IMR-90 (cell line): ENCODE data around the gene IL34. TPM values are rescaled to one million over a fixed set of nuclear protein-coding genes. Genes with fewer than 3 reads are reported as not detected.

ENCODE experiments used
- ATAC-seq: fragments of 200-7000 bp; cut with Tn5 transposase; 2 replicates; pipeline ENCODE4 v1.9.1; 2020; ENCODE audit warnings: low read depth, mild to moderate bottlenecking, moderate library complexity
- BruUV-seq: library from RNA; stranded (reverse); fragments of 400-500 nt; replicated peaks from 2 replicates; lab custom pipeline; 2021; lab: Mats Ljungman, UMichigan
- CTCF ChIA-PET: fragments of 300-600 bp; formaldehyde crosslinking; extraction: SDS; loops from one replicate; lab custom pipeline; 2021; ENCODE audit warnings: antibody characterized with exemption; lab: Yijun Ruan, JAX
- POLR2A ChIA-PET: fragments of 300-600 bp; sonication (Branson Sonifier 250); formaldehyde crosslinking; loops from one replicate; lab custom pipeline; 2022; ENCODE audit warnings: antibody characterized with exemption; ENCODE audit not compliant: unreplicated experiment; lab: Charles Lee
- DNase-seq: peaks from one replicate; pipeline ENCODE4 v3.0.0; 2013
- H2AFZ ChIP-seq: replicated peaks from 2 replicates; pipeline ENCODE3; 2013; ENCODE audit warnings: low read length, mild to moderate bottlenecking; ENCODE audit not compliant: poor library complexity
- H2AK5ac ChIP-seq: 2 replicates; pipeline ENCODE4 v1.6.1; 2013; ENCODE audit warnings: low read depth, low read length, inconsistent platforms
- H2AK9ac ChIP-seq: replicated peaks from 2 replicates; pipeline ENCODE3; 2013; ENCODE audit warnings: mild to moderate bottlenecking, low read depth, low read length, moderate library complexity; ENCODE audit not compliant: poor library complexity
- H2BK120ac ChIP-seq: 2 replicates; pipeline ENCODE4 v1.6.1; 2013; ENCODE audit warnings: low read depth, low read length, inconsistent platforms
- H2BK15ac ChIP-seq: 3 replicates; pipeline ENCODE4 v1.6.1; 2013; ENCODE audit warnings: low read depth, low read length, inconsistent platforms
- H2BK20ac ChIP-seq: 2 replicates; pipeline ENCODE4 v1.6.1; 2013; ENCODE audit warnings: low read depth, mild to moderate bottlenecking, inconsistent platforms, low read length, moderate library complexity
- H2BK5ac ChIP-seq: 2 replicates; pipeline ENCODE4 v1.6.1; 2013; ENCODE audit warnings: mild to moderate bottlenecking, low read depth, low read length, inconsistent platforms; ENCODE audit not compliant: poor library complexity, severe bottlenecking
- H3K14ac ChIP-seq: replicated peaks from 2 replicates; pipeline ENCODE4 v1.6.1; 2013; ENCODE audit warnings: low read depth, low read length, inconsistent platforms
- H3K18ac ChIP-seq: 2 replicates; pipeline ENCODE4 v1.6.1; 2013; ENCODE audit warnings: low read depth, low read length, control low read depth
- H3K23ac ChIP-seq: 2 replicates; pipeline ENCODE4 v1.6.1; 2013; ENCODE audit warnings: low read depth, low read length, inconsistent platforms
- H3K27ac ChIP-seq: 2 replicates; pipeline ENCODE4 v1.5.1; 2013; ENCODE audit warnings: mild to moderate bottlenecking, control low read depth, low read length; ENCODE audit not compliant: insufficient read depth
- H3K27me3 ChIP-seq: 2 replicates; pipeline ENCODE4 v1.6.1; 2013; ENCODE audit warnings: low read length; ENCODE audit not compliant: control insufficient read depth, insufficient read depth
- H3K36me3 ChIP-seq: 2 replicates; pipeline ENCODE4 v1.6.1; 2013; ENCODE audit warnings: low read length, mixed read lengths; ENCODE audit not compliant: control insufficient read depth, insufficient read depth
- H3K4ac ChIP-seq: 2 replicates; pipeline ENCODE4 v1.6.1; 2013; ENCODE audit warnings: low read depth, low read length, inconsistent platforms
- H3K4me1 ChIP-seq: 2 replicates; pipeline ENCODE4 v1.6.1; 2013; ENCODE audit warnings: low read length, mixed read lengths; ENCODE audit not compliant: control insufficient read depth, insufficient read depth
- H3K4me2 ChIP-seq: 2 replicates; pipeline ENCODE4 v1.6.1; 2013; ENCODE audit warnings: low read depth, mild to moderate bottlenecking, control low read depth, low read length, moderate library complexity
- H3K4me3 ChIP-seq: 2 replicates; pipeline ENCODE4 v1.5.1; 2013; ENCODE audit warnings: low read depth, mild to moderate bottlenecking, control low read depth, low read length, moderate library complexity; ENCODE audit not compliant: insufficient read depth
- H3K56ac ChIP-seq: 2 replicates; pipeline ENCODE4 v1.6.1; 2013; ENCODE audit warnings: low read length, inconsistent platforms; ENCODE audit not compliant: insufficient read depth; ENCODE audit errors: extremely low read depth
- H3K79me1 ChIP-seq, 2 experiments: 2 replicates each; pipeline ENCODE4 v1.6.1; 2013; ENCODE audit warnings: low read length in 2 of 2, inconsistent platforms in 1 of 2, low read depth in 1 of 2
- H3K9ac ChIP-seq: 2 replicates; pipeline ENCODE4 v1.6.1; 2013; ENCODE audit warnings: low read depth, low read length, control low read depth
- H3K9me1 ChIP-seq: 2 replicates; pipeline ENCODE4 v1.6.1; 2013; ENCODE audit warnings: low read length, inconsistent platforms; ENCODE audit not compliant: insufficient read depth
- H3K9me3 ChIP-seq: 2 replicates; pipeline ENCODE4 v1.6.1; 2013; ENCODE audit warnings: low read length; ENCODE audit not compliant: control insufficient read depth, insufficient read depth
- H4K20me1 ChIP-seq: 2 replicates; pipeline ENCODE4 v1.6.1; 2013; ENCODE audit warnings: low read length, inconsistent platforms; ENCODE audit not compliant: insufficient read depth
- H4K5ac ChIP-seq: 2 replicates; pipeline ENCODE4 v1.6.1; 2013; ENCODE audit warnings: mild to moderate bottlenecking, low read depth, low read length, control low read depth
- H4K8ac ChIP-seq, 2 experiments: 2 replicates each; pipeline ENCODE4 v1.6.1; 2013; ENCODE audit warnings: low read depth in 2 of 2, low read length in 2 of 2, control low read depth in 1 of 2, inconsistent platforms in 1 of 2
- H4K91ac ChIP-seq: 2 replicates; pipeline ENCODE4 v1.6.1; 2013; ENCODE audit warnings: low read depth, low read length, inconsistent platforms; ENCODE audit not compliant: insufficient read depth
- MAZ ChIP-seq: IDR thresholded peaks from 2 replicates; pipeline ENCODE4 v1.6.1; 2012; ENCODE audit warnings: low read depth, mild to moderate bottlenecking, low read length, improper control_type of control experiment, moderate library complexity, borderline replicate concordance
- MXI1 ChIP-seq: IDR thresholded peaks from 2 replicates; pipeline ENCODE4 v1.6.1; 2012; ENCODE audit warnings: low read depth, mild to moderate bottlenecking, low read length, moderate library complexity, borderline replicate concordance
- NFE2L2 ChIP-seq: fragments of 150-350 bp; IDR thresholded peaks from 2 replicates; pipeline ENCODE4 v1.6.1; 2016; ENCODE audit warnings: low read depth, mild to moderate bottlenecking, low read length
- RAD21 ChIP-seq: IDR thresholded peaks from 2 replicates; pipeline ENCODE4 v1.6.1; 2012; ENCODE audit warnings: low read length, improper control_type of control experiment
- SMC3 ChIP-seq: fragments of 150-350 bp; IDR thresholded peaks from 2 replicates; pipeline ENCODE4 v1.6.1; 2016; ENCODE audit warnings: low read depth, mild to moderate bottlenecking, antibody characterized with exemption, low read length, moderate library complexity
- WGBS, 2 experiments: methylation state at CpG; one replicate each; pipeline versions ENCODE4 v1.1.5 to v1.1.7; 2013; ENCODE audit warnings: missing lambda C conversion rate in 2 of 2; ENCODE audit not compliant: insufficient read length in 1 of 2; ENCODE audit errors: extremely low coverage in 2 of 2; 5-methylcytosine and 5-hydroxymethylcytosine counted together
- dilution Hi-C: fragments of 300-500 bp; cut with HindIII; formaldehyde crosslinking; loops from one replicate; pipeline ENCODE4 v1.14.3; 2018; ENCODE audit warnings: low sequenced_read_pairs; ENCODE audit not compliant: unreplicated experiment
- in situ Hi-C: fragments of 300-500 bp; cut with MboI; formaldehyde crosslinking; loops from 3 replicates; pipeline ENCODE4 v1.14.3; 2019; ENCODE audit warnings: low sequenced_read_pairs, inconsistent platforms, mixed read lengths
- intact Hi-C: fragments of 100-400 bp; cut with micrococcal nuclease; formaldehyde crosslinking; loops from 2 replicates; pipeline ENCODE4 v1.10.0; 2022
- polyA plus RNA-seq, 3 experiments: library from polyadenylated mRNA; depleted of rRNA; stranded (reverse); fragments of >200 nt; gene quantifications; 2 replicates each; pipeline ENCODE4 v1.2.3, GENCODE V29; 2012; ENCODE audit warnings: low replicate concordance in 1 of 3
- total RNA-seq: library from RNA; depleted of rRNA; stranded (reverse); fragments of >200 nt; gene quantifications from 2 replicates; pipeline ENCODE4 v1.2.3, GENCODE V29; 2012
- TF ChIP-seq, protein P1 (sequence below): fragments of 150-350 bp; IDR thresholded peaks from 2 replicates; pipeline ENCODE4 v1.6.1; 2017; ENCODE audit warnings: mild to moderate bottlenecking, antibody characterized with exemption, low read length, low read depth

The IL34 gene
- total and polyA plus RNA-seq, 2 of the 4 experiments (the other 2 are of a cell fraction), result 1.3 to 2.5 TPM

GRCh38 chr16:70604407-70605282 is 41.7 kb upstream of the IL34 start:
- Histone ChIP-seq H4K20me1 (no peaks in the 10 kb centered on the region), H3K36me3 (no peaks in the 10 kb centered on the region), H3K4me1 (no peaks in the 10 kb centered on the region; the same call in 1 of the 2 replicates), H3K9me1 (no peaks in the 10 kb centered on the region), H3K4me2 (no peak overlapping the region), H3K27ac (no peak overlapping the region), H2BK120ac (no peak overlapping the region), H3K23ac (no peak overlapping the region), H2AFZ (no peak overlapping the region), H3K4me3 (no peak overlapping the region), H3K14ac (no peak overlapping the region), H3K9me3 (no peaks in the 10 kb centered on the region), H3K79me1 (no peaks in the 10 kb centered on the region), H2AK5ac (no peak overlapping the region), H2BK15ac (no peak overlapping the region), H4K5ac (no peak overlapping the region), H4K8ac (no peak overlapping the region), H3K9ac (no peak overlapping the region), H3K18ac (no peak overlapping the region), H3K4ac (no peak overlapping the region), H2BK5ac (no peak overlapping the region), H4K91ac (no peak overlapping the region), H2BK20ac (no peak overlapping the region), H3K27me3 (peaks cover 8% of the 10 kb centered on the region), H3K56ac (no peak overlapping the region), H2AK9ac (no peak overlapping the region)
- ChIA-PET CTCF (no interaction called here), POLR2A (no interaction called here)
- dilution Hi-C loops, result no loop called here
- TF ChIP-seq MAZ, result no peak
- no peak for TF ChIP-seq RAD21
- TF ChIP-seq MXI1, result no peak
- no peak for TF ChIP-seq SMC3
- TF ChIP-seq NFE2L2, result no peak
- TF ChIP-seq, protein P1, sequence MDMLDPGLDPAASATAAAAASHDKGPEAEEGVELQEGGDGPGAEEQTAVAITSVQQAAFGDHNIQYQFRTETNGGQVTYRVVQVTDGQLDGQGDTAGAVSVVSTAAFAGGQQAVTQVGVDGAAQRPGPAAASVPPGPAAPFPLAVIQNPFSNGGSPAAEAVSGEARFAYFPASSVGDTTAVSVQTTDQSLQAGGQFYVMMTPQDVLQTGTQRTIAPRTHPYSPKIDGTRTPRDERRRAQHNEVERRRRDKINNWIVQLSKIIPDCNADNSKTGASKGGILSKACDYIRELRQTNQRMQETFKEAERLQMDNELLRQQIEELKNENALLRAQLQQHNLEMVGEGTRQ, result no peak
- in situ Hi-C loops, result no loop called here
- 57% methylated on average over 1 of the region's 8 CpGs; no CpG with 5 or more reads in 1 of the 2 experiments for WGBS, 2 experiments
- no TSS peak for BruUV-seq
- DNase-seq, result no peak
- intact Hi-C loops, result no loop called here
- no peak for ATAC-seq
